ENCODE data around the gene STK10.
"Not testable (repeated sequence)": the region's sequence is repeated elsewhere in the genome, so short reads cannot be mapped to it uniquely, and the experiment has no call there.

The STK10 gene

DNA sequence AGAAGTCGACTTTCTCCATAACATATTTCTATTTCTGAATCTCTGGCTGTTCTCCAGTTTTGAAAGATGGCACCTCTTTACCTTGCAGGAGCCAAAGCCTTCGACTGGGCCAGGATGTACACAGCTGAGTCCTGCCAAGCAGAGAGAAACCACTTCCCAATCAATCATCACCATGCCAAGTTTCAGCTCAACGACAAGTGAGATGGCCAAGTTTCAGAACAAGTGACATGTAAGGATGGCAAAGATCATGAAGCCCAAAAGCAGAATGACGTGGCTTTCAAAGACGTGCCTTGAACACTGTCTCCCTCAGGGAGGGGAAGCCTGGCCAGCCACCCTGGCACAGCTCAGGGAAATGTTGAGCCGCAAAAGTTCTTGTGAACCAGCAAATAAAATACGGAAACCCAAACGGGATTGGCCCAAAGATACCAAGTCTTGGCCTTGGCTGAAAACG, 17.7 kb downstream of the STK10 start:
- in situ Hi-C loops (cut with MboI; ENCODE audit: low pct_unique_long_range_greater_than_20kb, low sequenced_read_pairs), result no loop called here
- no peak for DNase-seq

DNA sequence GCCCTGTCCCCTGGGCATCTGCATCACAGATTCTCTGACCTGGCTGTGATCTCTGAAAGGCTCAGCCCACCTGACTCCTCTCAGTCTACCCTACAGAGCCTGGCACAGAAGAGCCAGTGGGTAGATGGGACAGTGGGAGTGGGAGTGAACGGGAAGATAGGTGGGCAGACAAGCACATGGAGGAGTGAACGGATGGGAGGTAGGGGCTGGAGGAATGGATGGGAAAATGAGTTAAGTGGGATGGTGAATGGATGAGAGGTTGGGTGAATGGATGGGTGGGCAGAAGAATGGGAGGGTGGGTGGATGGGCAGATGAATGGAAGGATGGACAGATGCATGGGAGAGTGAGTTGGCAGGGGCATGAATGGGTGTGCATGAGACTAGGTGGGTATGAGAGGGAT, 18.8 kb downstream of the STK10 start:
- no peak for DNase-seq
- in situ Hi-C loops (cut with MboI; ENCODE audit: low pct_unique_long_range_greater_than_20kb, low sequenced_read_pairs), result no loop called here

DNA sequence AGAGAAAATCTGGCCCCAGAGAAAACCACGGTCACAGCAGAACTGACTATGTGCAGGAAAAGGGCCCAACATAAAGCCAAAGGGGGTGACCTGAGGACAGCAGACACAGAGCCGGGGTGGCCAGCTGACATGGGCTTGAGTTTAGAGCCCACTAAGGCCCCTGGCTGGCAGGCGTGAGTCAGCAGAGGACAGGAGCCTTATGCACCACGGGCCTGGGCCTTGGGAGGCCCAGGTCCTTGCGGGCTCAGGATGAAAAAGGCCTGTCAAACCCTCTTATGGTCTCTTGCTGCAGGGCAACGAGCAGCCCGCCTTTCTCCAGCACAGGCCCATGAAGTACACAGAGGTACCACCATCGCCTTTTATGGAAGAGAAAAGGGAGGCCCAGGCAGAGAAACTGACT, 19.7 kb downstream of the STK10 start:
- in situ Hi-C loops (cut with MboI; ENCODE audit: low pct_unique_long_range_greater_than_20kb, low sequenced_read_pairs), result no loop called here
- no peak for DNase-seq

DNA sequence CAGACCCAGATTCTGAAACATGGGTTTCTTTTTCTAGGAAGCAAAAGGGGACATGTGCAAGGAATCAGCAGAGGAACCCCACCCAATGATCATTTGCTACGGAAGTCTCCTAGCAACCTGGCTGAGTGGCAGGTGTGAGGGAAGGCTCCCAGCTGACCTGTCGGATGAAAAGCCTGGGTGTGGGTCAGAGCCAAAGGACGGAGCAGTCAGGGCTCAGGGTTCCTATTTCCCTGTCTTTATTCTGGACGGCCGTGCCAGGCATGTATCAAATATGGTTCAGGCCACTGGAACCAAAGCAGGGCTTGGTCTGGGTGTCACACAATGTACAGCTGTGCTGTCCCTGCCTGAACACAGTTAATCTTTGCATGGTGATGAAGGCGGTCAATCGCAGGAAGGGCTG, 20.1 kb downstream of the STK10 start:
- in situ Hi-C loops (cut with MboI; ENCODE audit: low pct_unique_long_range_greater_than_20kb, low sequenced_read_pairs), result no loop called here
- DNase-seq, result no peak

DNA sequence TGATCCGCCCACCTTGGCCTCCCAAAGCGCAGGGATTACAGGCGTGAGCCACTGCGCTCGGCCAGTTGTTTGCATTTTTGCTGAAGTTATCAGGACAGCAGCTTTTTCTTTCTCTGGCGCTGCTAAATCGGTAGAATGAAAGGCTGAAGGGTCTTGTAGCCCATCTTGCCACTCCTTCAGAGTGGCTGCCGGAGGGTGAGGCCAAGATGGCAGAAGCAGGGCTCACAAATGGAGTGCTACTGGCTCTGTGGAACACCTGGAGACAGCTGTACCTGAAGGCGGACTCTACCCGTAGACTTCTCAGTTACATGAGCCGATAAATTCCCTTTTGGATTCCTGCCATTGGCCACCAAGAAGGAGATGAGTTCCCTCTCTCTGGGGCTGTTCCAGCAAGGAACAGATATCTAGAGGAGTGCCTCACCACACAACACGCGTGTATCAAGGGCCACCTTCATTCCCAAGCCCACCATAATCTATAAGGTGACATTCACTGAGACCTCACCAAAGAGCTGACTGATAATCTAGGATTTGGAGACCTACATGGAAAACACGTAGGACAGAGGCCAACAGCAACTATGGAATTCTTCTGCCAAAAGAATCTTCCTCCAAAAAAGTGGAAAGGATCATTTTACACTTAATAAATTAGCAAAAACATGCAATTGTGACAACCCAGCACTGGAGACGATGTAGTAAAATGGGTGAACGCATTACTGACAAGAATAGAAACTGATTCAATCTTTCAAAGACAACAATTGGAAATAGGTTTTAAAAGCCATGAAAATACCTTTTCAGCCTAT, 21.8 kb downstream of the STK10 start:
- DNase-seq, result no peak
- in situ Hi-C loops (cut with MboI; ENCODE audit: low pct_unique_long_range_greater_than_20kb, low sequenced_read_pairs), result no loop called here

DNA sequence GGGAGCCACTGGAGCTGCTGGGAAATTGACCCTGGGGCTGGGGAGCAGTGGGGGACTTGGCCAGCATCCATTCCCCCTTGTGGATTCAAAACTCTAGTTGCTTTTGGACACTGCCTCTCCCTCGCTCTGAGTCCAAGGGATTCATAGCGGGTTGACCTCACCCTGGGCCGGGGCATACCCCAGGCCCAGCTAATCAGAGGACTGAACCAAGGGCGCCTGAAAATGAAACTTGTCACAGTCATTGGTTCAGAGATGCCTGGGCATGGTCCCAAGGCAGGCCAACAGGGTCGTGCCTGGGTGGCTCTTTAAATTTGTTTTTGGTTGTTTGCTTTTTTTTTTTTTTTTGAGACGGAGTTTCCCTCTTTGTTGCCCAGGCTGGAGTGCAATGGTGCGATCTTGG, 22.6 kb downstream of the STK10 start:
- no peak for DNase-seq
- in situ Hi-C loops (cut with MboI; ENCODE audit: low pct_unique_long_range_greater_than_20kb, low sequenced_read_pairs), result no loop called here

DNA sequence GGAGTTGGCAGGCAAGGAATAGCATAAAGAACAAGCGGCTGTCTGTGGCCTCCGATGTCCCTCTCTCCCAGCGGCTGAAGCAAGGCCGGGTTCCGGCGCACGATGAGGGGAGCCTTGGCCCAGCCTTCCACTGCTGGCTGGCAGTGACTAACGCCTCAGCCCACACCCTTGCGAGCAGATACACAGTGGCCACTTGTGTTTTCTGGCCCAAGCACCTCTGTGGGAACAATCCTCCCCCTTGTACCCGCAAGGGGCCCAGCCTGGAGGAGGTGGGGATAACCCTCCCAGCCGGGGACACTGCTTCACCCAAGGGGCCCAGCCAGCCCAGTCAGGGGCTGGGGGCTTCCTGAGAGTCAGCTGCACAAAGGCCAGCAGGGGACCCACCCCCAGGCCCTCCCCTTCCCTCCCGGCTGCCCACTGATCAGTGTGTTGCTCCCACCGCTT, 23.2 kb downstream of the STK10 start:
- in situ Hi-C loops (cut with MboI; ENCODE audit: low pct_unique_long_range_greater_than_20kb, low sequenced_read_pairs), result no loop called here
- DNase-seq, result no peak

DNA sequence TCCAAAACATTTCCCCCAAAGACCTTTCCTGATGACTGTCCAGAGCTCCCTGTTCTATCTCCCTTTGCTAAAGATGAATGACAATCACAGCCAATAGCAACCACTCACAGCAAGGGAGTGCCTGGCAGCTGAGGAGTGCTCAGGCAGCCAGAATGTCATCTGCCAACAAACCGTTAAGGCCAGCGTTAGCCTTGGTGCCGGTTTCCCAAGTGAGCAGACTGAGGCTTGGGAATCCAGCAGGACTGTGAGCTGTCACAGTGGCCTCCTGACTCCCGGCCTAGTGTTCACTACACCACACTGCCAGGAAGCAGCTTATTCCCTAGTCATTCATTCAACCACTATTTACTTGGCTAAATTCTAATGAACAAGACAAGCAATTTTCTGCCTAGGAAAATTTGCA, 24.7 kb downstream of the STK10 start:
- DNase-seq, result no peak
- in situ Hi-C loops (cut with MboI; ENCODE audit: low pct_unique_long_range_greater_than_20kb, low sequenced_read_pairs), result no loop called here

DNA sequence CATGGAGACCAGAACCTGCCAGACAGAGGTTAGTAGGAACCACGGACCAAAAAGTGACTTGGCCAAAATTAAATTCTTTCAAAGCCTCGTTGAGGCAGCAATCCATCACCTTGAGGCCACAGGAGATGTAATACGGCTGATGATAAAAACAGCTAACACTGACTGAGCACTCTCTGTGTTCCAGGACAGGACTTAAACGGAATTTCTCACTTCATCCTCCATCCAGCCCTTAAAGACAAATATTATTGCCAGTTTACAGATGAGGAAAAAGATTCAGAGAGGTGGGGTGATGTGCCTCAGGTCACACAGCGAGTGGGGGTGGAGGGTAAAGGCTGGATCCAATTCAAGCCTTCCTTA, 25.1 kb downstream of the STK10 start:
- DNase-seq, result no peak
- in situ Hi-C loops (cut with MboI; ENCODE audit: low pct_unique_long_range_greater_than_20kb, low sequenced_read_pairs), result no loop called here

DNA sequence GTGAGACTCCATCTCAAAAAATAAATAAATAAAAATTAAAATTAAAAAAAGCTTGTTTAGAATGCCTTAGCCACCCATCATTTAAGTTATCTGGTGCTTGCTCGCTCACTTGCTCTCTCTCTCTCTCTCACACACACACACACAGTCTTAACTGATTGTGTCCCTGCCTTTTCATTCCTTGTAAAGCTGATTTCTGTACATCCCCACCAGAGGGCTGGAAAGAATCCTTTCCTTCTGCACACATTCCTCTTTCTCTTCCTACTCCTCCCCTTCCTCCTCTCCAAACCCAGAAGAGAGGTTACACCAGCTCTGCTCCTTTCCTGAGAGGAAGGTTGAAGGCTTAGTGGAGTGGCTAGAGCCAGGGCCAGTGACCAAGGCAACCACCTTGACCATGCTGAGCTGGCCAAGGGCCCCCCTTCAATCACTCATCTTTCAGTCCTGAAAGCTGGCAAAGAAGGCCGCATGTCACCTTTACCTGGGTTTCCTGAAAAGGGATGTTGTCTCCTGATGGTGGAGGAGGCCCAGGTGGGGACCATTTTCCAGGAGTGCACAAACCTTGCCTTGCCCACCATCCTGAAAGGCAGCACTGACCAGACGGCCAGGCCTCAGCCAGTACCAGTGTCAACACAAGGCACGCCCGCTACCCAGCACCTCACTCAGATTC, 25.6 kb downstream of the STK10 start:
- in situ Hi-C loops (cut with MboI; ENCODE audit: low pct_unique_long_range_greater_than_20kb, low sequenced_read_pairs), result no loop called here
- peak; percentile 40 for DNase-seq

DNA sequence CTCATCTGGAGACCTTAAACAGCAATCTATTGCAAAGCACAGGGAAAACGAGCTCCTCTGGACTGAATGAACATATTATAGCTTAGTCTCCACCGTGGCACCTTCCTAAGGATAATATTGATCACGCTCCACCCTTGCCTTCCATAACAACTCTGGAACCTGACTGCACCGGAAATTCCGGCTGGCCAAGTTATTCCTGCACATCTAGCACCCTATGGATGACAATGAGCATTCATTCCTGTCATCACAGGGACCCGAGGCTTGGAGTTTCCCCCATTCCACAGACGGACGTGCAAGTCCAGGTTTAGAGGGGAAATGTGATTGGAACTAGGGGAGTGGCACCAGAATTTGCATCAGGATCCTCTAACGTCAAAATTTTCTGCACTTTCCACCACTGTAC, 27.5 kb downstream of the STK10 start:
- in situ Hi-C loops (cut with MboI; ENCODE audit: low pct_unique_long_range_greater_than_20kb, low sequenced_read_pairs), result no loop called here
- DNase-seq, result no peak

DNA sequence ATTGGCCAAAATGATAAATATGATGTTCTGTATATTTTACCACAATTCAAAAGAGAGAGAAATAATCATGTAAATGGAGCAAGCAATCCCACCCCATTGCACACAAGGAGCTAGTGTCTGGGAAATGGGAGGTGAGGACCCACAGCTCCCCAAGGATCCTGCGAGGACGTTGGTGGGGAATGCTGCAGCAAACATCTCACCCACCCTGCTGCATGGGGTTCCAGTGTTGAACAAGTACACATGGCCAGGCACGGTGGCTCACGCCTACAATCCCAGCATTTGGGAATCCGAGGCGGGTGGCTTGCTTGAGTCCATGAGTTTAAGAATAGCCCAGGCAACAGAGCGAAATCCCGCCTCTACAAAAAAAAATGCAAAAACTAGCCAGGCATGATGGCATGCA, 29.0 kb downstream of the STK10 start:
- DNase-seq, result no peak
- in situ Hi-C loops (cut with MboI; ENCODE audit: low pct_unique_long_range_greater_than_20kb, low sequenced_read_pairs), result no loop called here

DNA sequence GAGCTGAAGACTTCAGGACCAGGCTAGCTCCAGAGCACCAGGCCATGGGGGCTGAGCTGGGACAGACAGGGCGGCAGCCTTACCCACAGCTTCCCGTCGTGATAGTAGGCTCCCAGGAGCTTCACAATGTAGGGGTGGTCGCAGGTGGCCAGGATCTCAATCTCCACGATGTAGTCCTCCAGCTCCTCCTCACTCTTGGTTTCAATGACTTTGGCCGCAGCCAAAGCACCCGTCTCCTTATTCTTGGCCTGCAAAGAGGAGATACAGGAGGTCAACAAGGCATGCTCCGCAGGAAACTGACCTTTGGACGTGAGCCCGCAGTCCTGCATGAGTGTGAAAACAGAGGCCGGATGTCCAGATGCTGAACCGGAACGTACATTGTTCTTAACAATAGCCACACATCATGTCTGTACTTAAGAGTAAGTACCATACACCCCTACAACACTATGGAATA, 31.5 kb downstream of the STK10 start:
- no peak for DNase-seq
- in situ Hi-C loops (cut with MboI; ENCODE audit: low pct_unique_long_range_greater_than_20kb, low sequenced_read_pairs), result no loop called here

DNA sequence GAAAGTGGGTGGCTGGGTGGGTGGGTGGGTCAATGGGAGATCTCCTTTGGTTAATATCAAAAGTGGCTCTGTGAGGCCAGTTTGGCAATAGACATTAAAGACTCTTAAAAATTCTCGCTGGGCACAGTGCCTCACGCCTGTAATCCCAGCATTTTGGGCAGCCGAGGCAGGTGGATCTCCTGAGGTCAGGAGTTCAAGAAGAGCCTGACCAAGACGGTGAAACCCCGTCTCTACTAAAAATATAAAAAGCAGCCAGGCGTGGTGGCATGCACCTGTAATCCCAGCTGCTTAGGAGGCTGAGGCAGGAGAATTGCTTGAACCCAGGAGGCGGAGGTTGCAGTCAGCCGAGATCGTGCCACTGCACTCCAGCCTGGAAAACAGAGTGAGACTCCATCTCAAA, 32.9 kb downstream of the STK10 start:
- DNase-seq; in situ Hi-C loops (cut with MboI; ENCODE audit: low pct_unique_long_range_greater_than_20kb, low sequenced_read_pairs): not testable (repeated sequence)

DNA sequence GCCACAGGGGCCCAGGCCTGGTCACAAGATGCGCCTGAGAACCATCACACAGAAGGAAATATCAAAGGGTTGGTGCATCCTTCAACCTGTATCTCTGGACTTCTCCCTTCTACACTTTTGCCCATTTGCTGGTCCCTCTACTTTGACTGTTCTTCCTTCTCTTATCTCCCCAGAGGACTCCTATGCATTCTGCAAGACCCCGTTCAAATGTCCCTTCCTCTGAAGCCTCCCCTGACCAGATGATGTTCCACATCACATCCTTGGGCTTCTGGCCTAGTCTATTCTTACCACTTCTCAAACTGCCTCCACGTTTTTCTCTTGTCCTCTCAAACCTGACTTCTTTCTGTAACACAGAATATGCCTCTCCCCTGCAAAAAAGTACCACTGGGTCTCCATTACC, 34.3 kb downstream of the STK10 start:
- in situ Hi-C loops (cut with MboI; ENCODE audit: low pct_unique_long_range_greater_than_20kb, low sequenced_read_pairs), result no loop called here
- DNase-seq, result no peak

DNA sequence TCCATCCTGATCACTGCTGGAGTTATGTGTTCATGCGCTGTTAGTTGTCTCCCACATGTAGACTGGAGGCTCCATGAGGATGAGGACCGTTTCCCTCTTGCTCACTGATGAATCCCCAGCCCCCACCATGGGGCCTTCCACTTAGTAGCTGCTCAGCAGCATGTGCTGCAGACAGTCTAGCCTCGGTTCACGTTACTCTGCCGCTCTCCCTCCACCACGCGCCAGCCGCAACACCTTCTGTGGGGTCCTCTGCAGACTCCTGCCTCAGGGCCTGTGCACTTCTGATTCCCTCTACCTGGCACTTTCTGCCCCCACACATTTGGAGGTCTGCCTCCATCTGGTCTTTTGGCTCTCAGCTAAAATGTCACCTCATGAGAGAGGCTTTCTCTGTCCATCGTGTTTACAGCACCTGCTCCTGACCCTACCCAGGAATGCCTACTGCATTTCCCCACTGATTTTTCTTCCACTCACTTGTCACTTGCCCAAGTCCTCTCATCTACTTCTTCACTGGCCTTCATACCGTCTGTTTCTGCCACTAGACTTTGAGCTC, 36.3 kb downstream of the STK10 start:
- in situ Hi-C loops (cut with MboI; ENCODE audit: low pct_unique_long_range_greater_than_20kb, low sequenced_read_pairs), result no loop called here
- DNase-seq, result no peak

DNA sequence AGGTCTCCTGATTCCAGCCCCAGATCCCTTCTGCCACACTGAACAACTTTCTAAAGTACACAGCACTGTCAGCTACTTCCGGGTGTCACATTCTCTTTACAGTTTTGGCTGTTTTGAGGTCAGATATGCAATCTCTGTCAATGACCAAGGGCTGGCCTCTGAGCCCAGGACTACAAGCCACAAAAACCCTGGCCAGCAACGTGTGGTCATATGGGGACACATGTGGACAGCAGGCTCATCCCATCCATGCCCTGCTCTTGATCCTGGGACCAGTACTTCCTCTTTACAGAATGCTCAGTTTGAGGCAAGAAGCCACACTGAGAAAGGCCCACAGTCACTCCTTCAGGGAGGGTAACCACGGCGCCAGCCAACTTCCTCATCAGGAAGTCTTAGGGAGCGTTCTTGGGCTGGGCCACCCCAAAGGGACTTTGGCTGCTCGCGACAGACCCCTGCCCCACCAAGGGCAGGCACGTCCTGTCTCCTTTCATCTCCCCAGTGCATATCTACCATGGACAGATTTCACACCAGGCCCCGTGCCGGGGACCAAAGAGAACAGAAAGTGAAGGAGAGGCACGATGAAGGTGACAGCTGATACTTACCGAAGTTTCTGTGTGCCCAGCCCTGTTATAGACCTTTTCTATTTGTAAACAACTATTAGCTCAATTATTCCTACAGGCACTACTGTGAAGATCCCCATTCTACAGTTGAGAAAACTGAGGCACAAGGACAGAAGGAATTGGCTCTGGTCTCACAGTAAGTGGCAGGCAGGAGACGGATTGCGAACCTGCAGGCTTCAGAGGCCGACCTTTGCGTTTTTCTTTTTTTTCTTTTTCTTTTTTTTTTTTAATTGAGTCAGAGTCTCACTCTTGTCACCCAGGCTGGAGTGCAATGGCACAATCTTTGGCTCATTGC, 37.3 kb downstream of the STK10 start:
- peak; percentile 93 for DNase-seq
- in situ Hi-C loops (cut with MboI; ENCODE audit: low pct_unique_long_range_greater_than_20kb, low sequenced_read_pairs), result no loop called here

DNA sequence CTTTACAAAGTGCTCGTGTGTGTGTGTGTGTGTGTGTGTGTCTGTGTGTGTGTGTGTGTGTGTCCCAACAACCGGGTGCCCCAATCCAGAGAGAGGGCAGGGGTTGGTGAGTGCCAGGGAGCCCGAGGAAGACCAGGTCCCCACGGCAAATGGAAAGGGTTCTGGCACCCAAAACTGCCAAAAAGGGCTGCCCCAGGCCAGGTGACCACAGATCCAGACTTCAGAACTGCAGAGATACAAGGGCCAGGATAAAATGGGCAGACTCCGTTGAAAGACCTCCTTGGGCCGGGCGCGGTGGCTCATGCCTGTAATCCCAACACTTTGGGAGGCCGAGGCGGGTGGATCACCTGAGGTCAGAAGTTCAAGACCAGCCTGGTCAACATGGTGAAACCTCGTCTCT, 38.5 kb downstream of the STK10 start:
- DNase-seq; in situ Hi-C loops (cut with MboI; ENCODE audit: low pct_unique_long_range_greater_than_20kb, low sequenced_read_pairs): not testable (repeated sequence)

DNA sequence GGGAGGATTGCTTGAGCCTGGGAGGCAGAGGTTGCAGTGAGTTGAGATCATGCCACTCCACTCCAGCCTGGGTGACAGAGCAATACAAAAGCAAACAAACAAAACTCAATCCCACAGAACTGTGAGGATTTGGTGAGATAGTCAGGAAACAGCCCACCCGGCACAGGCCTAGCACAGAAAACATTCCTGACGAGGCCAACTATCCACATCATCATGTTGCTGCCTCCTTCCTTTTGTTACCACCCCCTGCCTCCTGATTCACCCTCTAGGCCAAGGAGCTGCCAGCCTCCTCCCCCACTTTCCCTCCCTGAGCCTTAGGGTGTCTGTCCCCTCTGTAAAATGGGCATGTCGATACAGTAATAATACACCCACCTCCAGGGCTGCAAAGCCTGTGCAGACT, 39.0 kb downstream of the STK10 start:
- DNase-seq, result no peak
- in situ Hi-C loops (cut with MboI; ENCODE audit: low pct_unique_long_range_greater_than_20kb, low sequenced_read_pairs), result no loop called here

DNA sequence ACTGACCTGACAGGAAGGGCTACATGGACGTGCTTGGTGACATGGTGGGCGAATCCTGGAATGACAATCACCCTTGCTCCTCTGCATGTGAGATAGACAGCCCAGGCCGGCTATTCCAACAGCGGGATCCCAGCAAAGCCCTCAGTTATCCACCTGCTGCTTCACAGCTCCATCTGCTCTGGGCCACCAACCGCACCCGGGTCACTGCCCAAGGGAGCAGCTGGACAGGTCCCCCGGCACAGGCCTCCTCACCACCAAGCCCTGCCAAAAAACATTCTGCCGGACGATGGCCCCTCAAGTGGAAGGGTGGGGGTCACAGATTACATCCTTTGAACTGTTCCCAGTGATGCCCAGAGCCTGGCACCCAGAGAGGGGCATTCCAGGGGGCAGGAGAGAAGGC, 39.6 kb downstream of the STK10 start:
- in situ Hi-C loops (cut with MboI; ENCODE audit: low pct_unique_long_range_greater_than_20kb, low sequenced_read_pairs), result no loop called here
- no peak for DNase-seq
